ENCODE results near the gene DEFB108B.
"Not testable (repeated sequence)": the region's sequence is repeated elsewhere in the genome, so short reads cannot be mapped to it uniquely, and the experiment has no call there.

Gene DEFB108B

DNA sequence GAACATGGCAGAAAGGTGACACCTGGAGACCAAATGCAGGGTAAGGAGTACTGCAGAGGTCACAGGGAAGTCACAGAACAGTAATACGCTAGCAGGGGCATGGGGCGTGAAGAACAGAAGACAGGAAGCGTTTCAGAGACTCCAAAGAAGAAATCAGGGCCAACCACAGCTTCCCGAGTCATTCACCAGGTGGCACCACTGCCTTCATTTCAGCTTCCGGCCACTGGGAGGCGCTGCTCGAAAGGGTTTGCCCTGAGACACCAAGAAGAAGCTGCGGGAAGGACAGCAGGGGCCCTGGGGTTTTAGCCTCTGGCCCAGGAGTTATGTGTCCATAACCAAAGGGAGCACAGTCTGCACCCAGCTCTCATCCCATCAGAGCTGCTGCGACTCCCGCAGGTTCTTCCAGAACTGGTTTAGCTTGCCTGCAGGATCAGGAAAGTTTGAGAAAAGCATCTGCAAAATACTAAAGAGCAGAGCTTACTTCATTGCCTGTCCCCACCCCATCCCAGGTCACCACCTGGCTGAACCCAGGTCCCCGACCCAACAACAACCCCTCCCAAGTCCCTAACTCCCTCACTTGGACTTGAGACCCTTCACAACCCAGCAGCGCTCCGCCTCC is 32.6 kb upstream of the DEFB108B start:
- H3K4me1 ChIP-seq; in situ Hi-C loops (cut with MboI; ENCODE audit: low sequenced_read_pairs): not testable (repeated sequence)

DNA sequence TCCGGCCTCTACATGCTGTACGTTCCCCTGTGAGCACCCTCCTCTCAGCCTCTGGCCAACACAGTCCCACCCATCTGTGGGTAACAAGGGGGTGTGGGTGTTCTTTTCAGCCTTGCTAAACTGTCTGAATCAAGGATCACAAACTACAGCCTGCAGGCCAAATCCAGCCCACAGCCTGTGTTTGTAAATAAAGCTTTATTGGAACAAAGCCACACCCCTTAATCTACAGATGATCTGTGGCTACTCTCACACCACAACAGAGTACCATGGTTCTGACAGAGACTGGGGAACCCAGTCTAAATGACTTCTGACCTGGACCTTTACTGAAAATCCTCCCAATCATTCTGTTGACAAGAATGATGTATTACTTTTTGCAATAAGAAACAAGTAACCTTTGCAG is 32.0 kb upstream of the DEFB108B start:
- DNase-seq (ENCODE audit: low spot score in 2 of 2); H3K4me1 ChIP-seq; H3K9me3 ChIP-seq; H3K27me3 ChIP-seq (ENCODE audit: low read depth); H3K4me3 ChIP-seq; in situ Hi-C loops (cut with MboI; ENCODE audit: low sequenced_read_pairs); H3K36me3 ChIP-seq (replicated peaks): not testable (repeated sequence)

More for the DNA sequence above, 32.6 kb upstream of the DEFB108B start:
- H3K27me3 ChIP-seq (ENCODE audit: low read depth); H3K9me3 ChIP-seq; H3K36me3 ChIP-seq (replicated peaks); H3K4me3 ChIP-seq: not testable (repeated sequence)
- peak; percentile 52 to 89 for DNase-seq (ENCODE audit: low spot score in 2 of 2)

DNA sequence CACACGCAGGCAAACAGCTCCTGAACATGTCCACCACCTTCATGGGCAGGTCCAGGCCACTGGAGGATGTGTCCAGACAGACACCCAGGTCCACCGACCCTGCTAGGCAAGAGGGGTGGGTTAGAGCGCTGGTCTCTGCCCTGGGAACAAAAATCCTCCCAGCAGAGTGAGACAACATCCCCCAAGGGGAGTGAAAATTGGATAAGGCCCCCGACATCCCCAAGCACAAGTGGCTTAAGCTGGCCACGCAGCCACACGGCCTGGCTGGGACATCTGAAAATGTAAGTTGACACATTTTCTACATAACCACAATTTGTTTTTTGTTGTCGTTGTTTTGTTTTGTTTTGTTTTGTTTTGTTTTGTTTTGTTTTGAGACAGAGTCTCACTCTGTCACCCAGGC is 30.1 kb upstream of the DEFB108B start:
- H3K4me1 ChIP-seq; H3K36me3 ChIP-seq (replicated peaks); DNase-seq (ENCODE audit: low spot score in 2 of 2); in situ Hi-C loops (cut with MboI; ENCODE audit: low sequenced_read_pairs); H3K4me3 ChIP-seq; H3K27me3 ChIP-seq (ENCODE audit: low read depth); H3K9me3 ChIP-seq: not testable (repeated sequence)

DNA sequence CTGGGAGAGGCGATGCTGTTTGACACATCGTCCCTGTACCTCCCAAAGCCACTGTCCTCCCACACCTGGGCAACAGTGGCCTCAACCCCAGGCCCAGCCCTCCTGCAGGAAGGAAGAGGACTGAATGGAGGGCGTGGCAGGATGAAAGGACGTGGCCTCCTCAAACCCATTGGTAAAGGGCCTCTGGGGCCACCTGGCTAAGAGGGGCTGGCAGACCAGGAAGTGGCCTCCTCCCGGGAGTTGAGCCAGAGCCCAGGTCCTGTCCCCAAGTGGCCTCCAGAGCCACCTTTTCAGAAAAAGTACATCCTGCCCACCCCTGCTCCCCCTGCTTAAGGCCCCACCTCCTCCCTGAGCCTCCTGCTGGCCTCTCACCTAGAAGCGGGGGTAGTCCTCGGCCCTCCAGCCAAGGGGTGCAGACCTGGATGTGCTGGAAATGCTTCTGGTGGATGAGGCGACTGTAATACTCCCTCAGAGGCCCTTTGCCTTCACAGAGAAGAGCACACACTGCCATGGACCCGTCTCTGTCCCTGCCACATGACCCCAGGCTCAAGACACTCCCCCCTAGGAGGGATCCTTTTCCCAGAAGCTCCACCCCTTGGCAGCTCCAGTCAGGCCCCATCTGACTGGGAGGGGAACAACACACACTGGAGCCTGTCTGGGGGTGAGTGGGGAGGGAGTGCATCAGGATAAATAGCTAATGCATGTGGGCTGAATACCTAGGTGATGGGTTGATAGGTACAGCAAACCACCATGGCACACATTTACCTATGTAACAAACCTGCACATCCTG is 28.6 kb upstream of the DEFB108B start:
- DNase-seq (ENCODE audit: low spot score in 2 of 2); H3K36me3 ChIP-seq (replicated peaks); H3K9me3 ChIP-seq; H3K4me1 ChIP-seq; H3K4me3 ChIP-seq; in situ Hi-C loops (cut with MboI; ENCODE audit: low sequenced_read_pairs); H3K27me3 ChIP-seq (ENCODE audit: low read depth): not testable (repeated sequence)

DNA sequence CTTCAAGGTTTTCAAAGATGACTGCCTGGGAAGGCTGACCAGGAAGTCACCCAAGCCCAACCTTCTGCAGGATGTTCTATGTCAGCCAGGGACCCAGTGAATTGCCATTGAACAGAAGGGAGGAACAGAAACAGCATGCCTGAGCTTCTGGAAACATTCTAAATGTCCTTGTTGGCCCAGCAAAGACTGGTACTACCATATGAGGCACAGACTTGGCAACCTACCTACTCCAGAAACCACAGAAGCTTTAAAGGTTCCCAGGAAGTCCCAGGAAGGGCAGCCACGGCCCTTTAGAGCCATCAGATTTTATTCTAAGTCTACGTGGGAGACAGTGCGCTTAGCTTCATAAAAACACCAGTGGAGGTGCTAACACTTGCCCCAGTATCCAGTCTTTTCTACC is 20.5 kb upstream of the DEFB108B start:
- H3K4me1 ChIP-seq; in situ Hi-C loops (cut with MboI; ENCODE audit: low sequenced_read_pairs); H3K9me3 ChIP-seq; H3K27me3 ChIP-seq (ENCODE audit: low read depth); H3K36me3 ChIP-seq (replicated peaks); H3K4me3 ChIP-seq; DNase-seq (ENCODE audit: low spot score in 2 of 2): not testable (repeated sequence)

DNA sequence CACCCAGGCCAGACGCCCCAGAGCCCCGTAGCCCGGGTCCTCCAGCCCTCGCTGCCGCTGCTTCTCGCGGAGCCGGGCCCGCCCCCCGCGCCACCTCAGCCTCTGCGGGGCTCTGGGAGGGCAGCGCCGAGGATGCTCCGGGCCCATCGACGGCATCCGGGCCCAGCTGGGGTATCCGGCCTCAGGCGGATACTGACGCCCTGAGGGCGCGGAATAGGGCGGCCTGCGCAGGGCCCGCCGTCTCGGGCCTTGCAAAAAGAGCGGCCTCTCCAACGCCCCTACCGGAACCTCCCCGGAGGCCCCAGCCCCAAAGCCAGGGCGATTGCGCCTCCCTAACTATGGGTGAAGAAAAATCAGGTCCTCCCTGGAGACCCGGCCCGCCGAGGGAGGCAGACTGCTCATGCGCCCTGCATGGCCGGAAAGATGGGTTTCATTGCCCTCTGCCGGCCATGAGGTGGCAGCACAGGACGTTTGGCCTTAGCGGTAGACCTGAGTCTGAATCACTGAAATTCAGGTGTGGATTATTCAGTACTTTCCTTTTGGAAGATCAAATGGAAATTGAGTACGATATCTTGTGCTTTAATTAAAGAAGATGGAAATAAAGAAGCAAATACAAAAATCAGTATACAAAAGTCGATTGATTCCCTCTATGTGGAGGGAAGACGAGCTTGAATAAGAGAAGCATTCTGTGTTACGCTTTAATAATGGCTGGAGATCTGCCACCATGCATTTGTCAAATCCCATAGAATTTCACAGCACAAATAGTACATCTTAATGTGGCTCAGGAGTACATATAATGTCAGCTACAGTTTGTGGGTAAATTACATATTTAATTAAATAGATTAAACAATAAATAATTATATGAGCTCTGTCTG is 19.3 kb upstream of the DEFB108B start:
- H3K36me3 ChIP-seq (replicated peaks); H3K4me3 ChIP-seq; in situ Hi-C loops (cut with MboI; ENCODE audit: low sequenced_read_pairs); H3K9me3 ChIP-seq; H3K27me3 ChIP-seq (ENCODE audit: low read depth); H3K4me1 ChIP-seq: not testable (repeated sequence)
- DNase-seq (ENCODE audit: low spot score in 2 of 2) = peak; percentile 76 to 90

DNA sequence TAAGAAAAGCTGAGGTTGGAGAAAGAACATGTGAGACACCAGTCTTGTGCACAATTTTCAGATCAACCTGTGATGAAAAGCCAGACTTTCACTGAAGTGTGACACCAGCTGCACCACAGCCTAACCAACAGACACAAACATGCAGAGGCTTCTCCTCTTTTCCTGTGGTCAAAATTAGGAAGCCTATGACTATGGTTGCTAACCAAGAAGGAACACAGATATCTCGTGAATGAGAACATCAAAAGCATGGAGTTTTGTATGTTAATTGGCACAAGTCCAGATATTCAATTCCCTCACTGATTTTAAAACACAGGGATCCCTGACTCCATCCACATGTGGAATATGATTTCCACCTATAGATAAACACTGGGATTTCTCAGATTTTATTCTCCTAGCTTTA is 11.5 kb upstream of the DEFB108B start:
- in situ Hi-C loops (cut with MboI; ENCODE audit: low sequenced_read_pairs); H3K27me3 ChIP-seq (ENCODE audit: low read depth); DNase-seq (ENCODE audit: low spot score in 2 of 2); H3K9me3 ChIP-seq; H3K4me1 ChIP-seq; H3K4me3 ChIP-seq; H3K36me3 ChIP-seq (replicated peaks): not testable (repeated sequence)

DNA sequence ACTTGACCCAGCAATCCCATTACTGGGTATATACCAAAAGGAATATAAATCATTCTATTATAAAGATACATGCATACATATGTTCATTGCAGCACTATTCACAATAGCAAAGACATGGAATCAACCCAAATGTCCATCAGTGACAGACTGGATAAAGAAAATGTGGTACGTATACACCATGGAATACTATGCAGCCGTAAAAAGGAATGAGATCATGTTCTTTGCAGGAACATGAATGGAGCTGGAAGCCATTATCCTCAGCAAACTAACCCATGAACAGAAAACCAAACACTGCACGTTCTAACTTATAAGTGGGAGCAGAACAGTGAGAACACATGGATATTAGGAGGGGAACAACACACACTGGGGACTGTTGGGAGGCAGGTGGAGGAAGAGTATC is 3.8 kb upstream of the DEFB108B start:
- H3K27me3 ChIP-seq (ENCODE audit: low read depth); H3K9me3 ChIP-seq; in situ Hi-C loops (cut with MboI; ENCODE audit: low sequenced_read_pairs); H3K4me3 ChIP-seq; H3K4me1 ChIP-seq; H3K36me3 ChIP-seq (replicated peaks); DNase-seq (ENCODE audit: low spot score in 2 of 2): not testable (repeated sequence)

DNA sequence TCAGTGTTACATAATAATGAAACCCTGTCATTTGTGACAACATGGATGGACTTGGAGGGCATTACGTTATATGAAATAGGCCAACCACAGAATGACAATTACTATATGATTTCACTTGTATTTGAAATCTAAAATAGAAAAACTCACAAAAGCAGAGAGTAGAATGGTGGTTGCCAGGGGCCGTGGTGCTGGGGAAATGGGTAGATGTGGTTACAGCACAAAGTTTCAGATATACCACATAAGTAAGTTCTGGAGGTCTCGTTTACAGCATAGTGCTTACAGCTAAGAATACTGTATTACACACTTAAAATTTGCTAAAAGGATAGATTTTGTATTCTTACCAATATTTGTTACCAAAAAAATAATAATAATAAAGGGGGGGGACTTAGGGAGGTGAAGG is 3.3 kb upstream of the DEFB108B start:
- DNase-seq (ENCODE audit: low spot score in 2 of 2); in situ Hi-C loops (cut with MboI; ENCODE audit: low sequenced_read_pairs); H3K36me3 ChIP-seq (replicated peaks); H3K27me3 ChIP-seq (ENCODE audit: low read depth); H3K9me3 ChIP-seq; H3K4me3 ChIP-seq; H3K4me1 ChIP-seq: not testable (repeated sequence)

DNA sequence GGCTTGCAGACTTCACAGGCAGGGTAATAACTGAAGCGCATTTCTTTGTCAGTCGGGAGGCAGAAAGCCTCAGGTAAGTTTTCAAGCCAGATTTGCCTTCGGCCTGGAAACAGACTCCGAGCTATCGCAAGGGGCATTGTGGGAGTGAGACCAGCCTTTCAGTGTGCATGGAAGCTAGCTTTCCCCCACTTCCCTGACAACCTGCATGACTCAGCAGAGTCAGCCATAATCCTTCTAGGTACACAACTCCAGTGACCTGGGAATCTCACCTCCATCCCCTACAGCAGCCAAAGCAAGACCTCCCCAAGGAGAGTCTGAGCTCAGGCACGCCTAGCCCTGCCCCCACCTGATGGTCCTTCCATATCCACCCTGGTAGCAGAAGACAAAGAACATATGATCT is 9.7 kb downstream of the DEFB108B start:
- H3K4me1 ChIP-seq; H3K9me3 ChIP-seq; H3K4me3 ChIP-seq; in situ Hi-C loops (cut with MboI; ENCODE audit: low sequenced_read_pairs); H3K36me3 ChIP-seq (replicated peaks); DNase-seq (ENCODE audit: low spot score in 2 of 2); H3K27me3 ChIP-seq (ENCODE audit: low read depth): not testable (repeated sequence)

DNA sequence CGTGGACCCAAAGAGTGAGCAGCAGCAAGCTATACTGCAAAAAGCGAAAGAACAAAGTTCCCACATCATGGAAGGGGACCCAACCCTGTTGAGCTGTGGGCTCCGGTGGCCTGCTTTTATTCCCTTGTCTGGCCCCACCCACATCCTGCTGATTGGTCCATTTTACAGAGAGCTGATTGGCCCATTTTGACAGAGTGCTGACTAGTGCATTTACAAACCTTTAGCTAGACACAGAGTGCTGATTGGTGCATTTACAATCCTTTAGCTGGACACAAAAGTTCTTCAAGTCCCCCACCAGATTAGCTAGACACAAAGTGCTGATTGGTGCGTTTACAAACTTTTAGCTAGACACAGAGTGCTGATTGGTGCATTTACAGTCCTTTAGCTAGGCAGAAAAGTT is 10.4 kb downstream of the DEFB108B start:
- DNase-seq (ENCODE audit: low spot score in 2 of 2); H3K36me3 ChIP-seq (replicated peaks); H3K27me3 ChIP-seq (ENCODE audit: low read depth); H3K4me1 ChIP-seq; H3K9me3 ChIP-seq; in situ Hi-C loops (cut with MboI; ENCODE audit: low sequenced_read_pairs); H3K4me3 ChIP-seq: not testable (repeated sequence)

DNA sequence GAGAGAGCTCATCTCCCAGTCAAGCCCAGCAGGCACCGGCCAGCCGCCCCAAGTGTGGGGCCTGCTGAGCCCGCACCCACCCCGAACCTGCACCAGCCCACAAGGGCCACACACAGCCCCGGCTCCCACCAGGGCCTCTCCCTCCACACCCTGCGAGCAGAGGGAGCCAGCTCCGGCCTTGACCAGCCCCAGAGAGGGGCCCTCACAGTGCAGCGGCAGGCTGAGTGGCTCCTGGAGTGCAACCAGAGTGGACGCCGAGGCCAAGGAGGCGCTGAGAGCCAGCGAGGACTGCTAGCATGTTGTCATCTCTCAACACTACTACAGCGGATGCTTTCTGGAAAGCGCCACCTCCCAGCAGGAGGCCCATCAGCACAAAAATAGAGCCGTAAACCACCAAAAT is 10.9 kb downstream of the DEFB108B start:
- H3K4me3 ChIP-seq = no peak overlapping the region
- in situ Hi-C loops (cut with MboI; ENCODE audit: low sequenced_read_pairs) = no loop called here
- no peaks in the 10 kb centered on the region for H3K4me1 ChIP-seq
- DNase-seq (ENCODE audit: low spot score in 2 of 2) = no peak
- H3K9me3 ChIP-seq = no peaks in the 10 kb centered on the region
- no peaks in the 10 kb centered on the region for H3K27me3 ChIP-seq (ENCODE audit: low read depth)
- H3K36me3 ChIP-seq (replicated peaks) = no peaks in the 10 kb centered on the region

DNA sequence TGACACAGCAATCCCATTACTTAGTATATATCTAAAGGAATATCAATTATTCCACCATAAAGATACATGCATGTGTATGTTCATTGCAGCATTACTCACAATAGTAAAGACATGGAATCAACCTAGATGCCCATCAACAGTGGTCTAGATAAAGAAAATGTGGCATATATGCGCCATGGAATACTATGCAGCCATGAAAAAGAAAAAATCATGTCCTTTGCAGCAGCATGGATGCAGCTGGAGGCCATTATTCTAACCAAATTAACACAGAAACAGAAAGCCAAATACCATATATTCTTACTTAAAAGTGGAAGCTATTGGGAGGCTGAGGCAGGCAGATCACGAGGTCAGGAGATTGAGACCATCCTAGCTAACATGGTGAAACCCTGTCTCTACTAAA is 20.9 kb downstream of the DEFB108B start:
- H3K36me3 ChIP-seq (replicated peaks); H3K9me3 ChIP-seq; DNase-seq (ENCODE audit: low spot score in 2 of 2); H3K4me1 ChIP-seq; H3K27me3 ChIP-seq (ENCODE audit: low read depth); H3K4me3 ChIP-seq; in situ Hi-C loops (cut with MboI; ENCODE audit: low sequenced_read_pairs): not testable (repeated sequence)

DNA sequence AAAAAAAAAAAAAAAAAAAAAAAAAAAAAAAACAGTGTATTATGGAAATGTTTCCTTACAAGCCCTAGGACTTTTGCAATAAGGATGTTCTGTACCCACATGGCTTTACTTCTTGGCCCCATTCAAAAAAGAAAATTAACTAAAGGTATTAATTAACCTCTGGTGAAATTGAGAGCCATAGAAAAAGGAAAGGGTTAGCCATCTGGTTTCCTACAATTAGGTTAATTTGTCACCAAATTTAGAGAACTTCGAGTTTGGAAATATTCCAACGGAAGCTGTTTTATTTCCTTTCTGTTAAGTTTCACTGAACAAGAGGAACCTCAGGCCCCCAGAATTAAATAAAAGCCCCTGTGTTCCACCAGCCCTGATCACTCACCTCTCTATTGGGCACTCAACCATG is 22.9 kb downstream of the DEFB108B start:
- H3K4me1 ChIP-seq; in situ Hi-C loops (cut with MboI; ENCODE audit: low sequenced_read_pairs); DNase-seq (ENCODE audit: low spot score in 2 of 2); H3K9me3 ChIP-seq; H3K36me3 ChIP-seq (replicated peaks); H3K27me3 ChIP-seq (ENCODE audit: low read depth); H3K4me3 ChIP-seq: not testable (repeated sequence)

Measured in HAP-1 (cell line).